PFSK-1 (cell line): ENCODE measurements around the gene GPR37L1.

ENCODE experiments used
- SIN3A ChIP-seq: IDR thresholded peaks from 2 replicates; pipeline ENCODE4 v1.6.1; 2012; ENCODE audit warnings: mild to moderate bottlenecking, low read length, moderate library complexity, borderline replicate concordance; ENCODE audit not compliant: insufficient read depth
- TAF1 ChIP-seq: IDR thresholded peaks from 2 replicates; pipeline ENCODE4 v1.6.1; 2012; ENCODE audit warnings: low read length, control low read depth, borderline replicate concordance; ENCODE audit not compliant: insufficient read depth

DNA sequence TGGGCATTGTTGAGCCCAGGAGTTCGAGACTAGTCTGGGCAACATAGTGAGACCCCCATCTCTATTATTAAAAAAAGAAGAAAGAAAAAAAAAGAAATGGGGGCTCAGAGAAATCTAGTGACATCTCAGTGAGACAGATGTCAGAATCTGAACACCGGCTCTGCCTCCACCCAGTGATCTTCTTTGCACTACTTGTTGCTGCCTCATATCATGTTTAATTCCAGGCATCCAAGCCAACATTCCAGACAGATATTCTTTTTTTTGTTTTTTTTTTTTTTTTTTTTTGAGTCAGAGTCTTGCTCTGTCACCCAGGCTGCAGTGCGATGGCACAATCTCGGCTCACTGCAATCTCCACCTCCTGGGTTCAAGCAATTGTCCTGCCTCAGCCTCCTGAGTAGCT is 26.8 kb downstream of the GPR37L1 start:
- TF ChIP-seq TAF1 (no peak), SIN3A (no peak)
